Thyroid gland (tissue), 4 donors: ENCODE results near the gene C2orf92.

Experiments
- POLR2A ChIP-seq, 2 donors: fragments of 450-650 bp; IDR thresholded peaks; one replicate each; pipeline ENCODE4 v1.6.1; 2017; ENCODE audit warnings: antibody characterized with exemption in 2 of 2, mild to moderate bottlenecking in 2 of 2, moderate library complexity in 1 of 2
- TF ChIP-seq, protein P1 (sequence below), 6 experiments: fragments of 200-600 bp in 3 of 6; fragments of 450-650 bp in 3 of 6; sonication (generic) in 3 of 6; IDR thresholded peaks; one replicate each; pipeline ENCODE4 v1.5.1; 2016 to 2019; ENCODE audit warnings: antibody characterized with exemption in 6 of 6, mild to moderate bottlenecking in 2 of 6, inconsistent platforms in 1 of 6, moderate library complexity in 1 of 6

DNA sequence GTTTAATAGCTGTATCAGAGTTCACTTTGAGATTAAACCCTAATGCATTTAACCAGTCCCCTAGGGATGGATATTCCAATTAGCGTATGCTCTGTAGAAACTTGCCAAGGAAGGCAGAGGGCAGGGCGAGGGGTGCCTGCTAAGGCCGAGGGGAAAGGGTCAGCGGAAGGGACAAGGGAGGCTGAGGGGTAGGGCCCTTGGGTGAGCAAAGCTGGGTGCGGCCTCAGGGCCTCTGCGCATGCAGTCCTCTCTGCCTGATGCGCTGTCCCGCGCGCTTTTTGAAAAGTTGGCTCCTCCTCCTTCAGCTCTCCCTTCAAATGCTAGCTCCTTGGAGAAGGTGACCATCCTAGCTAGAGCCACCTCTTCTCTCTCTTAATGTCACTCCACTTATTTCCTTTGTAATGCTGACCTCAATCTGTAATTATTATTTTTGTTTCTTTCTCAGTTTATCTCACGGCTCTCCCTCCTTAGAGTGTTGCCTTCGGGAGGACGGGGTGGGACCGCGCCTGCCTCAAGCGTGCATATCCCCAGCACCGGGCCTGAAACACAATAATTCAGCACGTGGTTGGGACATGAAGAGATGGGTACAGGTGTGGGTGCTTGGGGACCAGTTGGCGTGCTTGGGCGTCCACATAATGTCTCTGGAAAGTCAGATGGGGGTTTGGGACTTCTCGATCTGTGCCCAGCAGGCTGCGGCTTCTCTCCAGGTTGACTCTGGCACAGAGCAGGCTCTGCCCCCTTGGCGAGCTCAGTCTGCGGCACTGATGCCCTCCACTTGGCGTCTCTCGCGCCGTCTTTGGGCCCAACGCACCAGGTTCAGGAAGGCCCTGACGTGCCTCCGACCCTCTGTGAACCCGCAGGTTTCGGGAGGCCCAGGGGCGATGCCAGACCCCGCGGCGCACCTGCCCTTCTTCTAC, 53.9 kb downstream of the C2orf92 start:
- TF ChIP-seq, protein P1, sequence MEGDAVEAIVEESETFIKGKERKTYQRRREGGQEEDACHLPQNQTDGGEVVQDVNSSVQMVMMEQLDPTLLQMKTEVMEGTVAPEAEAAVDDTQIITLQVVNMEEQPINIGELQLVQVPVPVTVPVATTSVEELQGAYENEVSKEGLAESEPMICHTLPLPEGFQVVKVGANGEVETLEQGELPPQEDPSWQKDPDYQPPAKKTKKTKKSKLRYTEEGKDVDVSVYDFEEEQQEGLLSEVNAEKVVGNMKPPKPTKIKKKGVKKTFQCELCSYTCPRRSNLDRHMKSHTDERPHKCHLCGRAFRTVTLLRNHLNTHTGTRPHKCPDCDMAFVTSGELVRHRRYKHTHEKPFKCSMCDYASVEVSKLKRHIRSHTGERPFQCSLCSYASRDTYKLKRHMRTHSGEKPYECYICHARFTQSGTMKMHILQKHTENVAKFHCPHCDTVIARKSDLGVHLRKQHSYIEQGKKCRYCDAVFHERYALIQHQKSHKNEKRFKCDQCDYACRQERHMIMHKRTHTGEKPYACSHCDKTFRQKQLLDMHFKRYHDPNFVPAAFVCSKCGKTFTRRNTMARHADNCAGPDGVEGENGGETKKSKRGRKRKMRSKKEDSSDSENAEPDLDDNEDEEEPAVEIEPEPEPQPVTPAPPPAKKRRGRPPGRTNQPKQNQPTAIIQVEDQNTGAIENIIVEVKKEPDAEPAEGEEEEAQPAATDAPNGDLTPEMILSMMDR (IDR thresholded peaks at IDR 0.05) = no peak
- TF ChIP-seq POLR2A (IDR thresholded peaks at IDR 0.05) = no peak
